DOHH2 (cell line): ENCODE measurements around the gene KLHDC4.

ENCODE experiments used
- EZH2phosphoT487 ChIP-seq: fragments of 200-600 bp; sonication (generic); IDR thresholded peaks from 2 replicates; pipeline ENCODE4 v1.6.1; 2017; ENCODE audit warnings: borderline replicate concordance, mild to moderate bottlenecking, antibody characterized with exemption, low read length, moderate library complexity, mixed read lengths
- TF ChIP-seq, protein P1 (sequence below): fragments of 200-600 bp; sonication (generic); IDR thresholded peaks from one replicate; pipeline ENCODE4 v1.5.1; 2014; ENCODE audit warnings: antibody characterized with exemption, mild to moderate bottlenecking, low read depth, low read length; ENCODE audit not compliant: poor library complexity, severe bottlenecking

- TF ChIP-seq, protein P1, sequence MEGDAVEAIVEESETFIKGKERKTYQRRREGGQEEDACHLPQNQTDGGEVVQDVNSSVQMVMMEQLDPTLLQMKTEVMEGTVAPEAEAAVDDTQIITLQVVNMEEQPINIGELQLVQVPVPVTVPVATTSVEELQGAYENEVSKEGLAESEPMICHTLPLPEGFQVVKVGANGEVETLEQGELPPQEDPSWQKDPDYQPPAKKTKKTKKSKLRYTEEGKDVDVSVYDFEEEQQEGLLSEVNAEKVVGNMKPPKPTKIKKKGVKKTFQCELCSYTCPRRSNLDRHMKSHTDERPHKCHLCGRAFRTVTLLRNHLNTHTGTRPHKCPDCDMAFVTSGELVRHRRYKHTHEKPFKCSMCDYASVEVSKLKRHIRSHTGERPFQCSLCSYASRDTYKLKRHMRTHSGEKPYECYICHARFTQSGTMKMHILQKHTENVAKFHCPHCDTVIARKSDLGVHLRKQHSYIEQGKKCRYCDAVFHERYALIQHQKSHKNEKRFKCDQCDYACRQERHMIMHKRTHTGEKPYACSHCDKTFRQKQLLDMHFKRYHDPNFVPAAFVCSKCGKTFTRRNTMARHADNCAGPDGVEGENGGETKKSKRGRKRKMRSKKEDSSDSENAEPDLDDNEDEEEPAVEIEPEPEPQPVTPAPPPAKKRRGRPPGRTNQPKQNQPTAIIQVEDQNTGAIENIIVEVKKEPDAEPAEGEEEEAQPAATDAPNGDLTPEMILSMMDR, result no peak
- TF ChIP-seq EZH2phosphoT487, result no peak
Observed at GRCh38 chr16:87765776-87766484, at the start of gene KLHDC4.
